GM18870 (cell line): Measurements from ENCODE around the gene E2F7.

Experiments used
- ATAC-seq: cut with Tn5 transposase; IDR thresholded peaks from one replicate; pipeline ENCODE4 v1.9.1; 2021; ENCODE audit warnings: moderate library complexity; ENCODE audit not compliant: unreplicated experiment

The E2F7 gene

GRCh38 chr12:77064896-77065360, 441 bp downstream of the E2F7 start:
- no peak for ATAC-seq

- peak; percentile 37 for ATAC-seq
Observed at GRCh38 chr12:77062846-77063461, 2.4 kb downstream of the E2F7 start.

GRCh38 chr12:77062396-77062795, 3.0 kb downstream of the E2F7 start:
- ATAC-seq: no peak

GRCh38 chr12:77060883-77061240, 4.5 kb downstream of the E2F7 start:
- peak; percentile 41 for ATAC-seq

GRCh38 chr12:77060136-77060882, 5.1 kb downstream of the E2F7 start:
- ATAC-seq: peak; percentile 78

- no peak for ATAC-seq
Observed at GRCh38 chr12:77058740-77059139, 6.6 kb downstream of the E2F7 start.

GRCh38 chr12:77054851-77055250, 10.5 kb downstream of the E2F7 start:
- ATAC-seq: no peak

- no peak for ATAC-seq
Observed at GRCh38 chr12:77053259-77053658, 12.1 kb downstream of the E2F7 start.

- peak; percentile 98 for ATAC-seq
Observed at GRCh38 chr12:77049767-77050353, 15.5 kb downstream of the E2F7 start.

GRCh38 chr12:77047341-77048109, 17.8 kb downstream of the E2F7 start:
- ATAC-seq: no peak

- ATAC-seq: no peak
Observed at GRCh38 chr12:77046468-77046867, 18.9 kb downstream of the E2F7 start.

GRCh38 chr12:77045183-77045582, 20.2 kb downstream of the E2F7 start:
- no peak for ATAC-seq

- no peak for ATAC-seq
Observed at GRCh38 chr12:77044721-77045120, 20.6 kb downstream of the E2F7 start.

- no peak for ATAC-seq
Observed at GRCh38 chr12:77042833-77043232, 22.5 kb downstream of the E2F7 start.

GRCh38 chr12:77040231-77040630, 25.1 kb downstream of the E2F7 start:
- ATAC-seq: no peak

- ATAC-seq: no peak
Observed at GRCh38 chr12:77035226-77035625, 30.1 kb downstream of the E2F7 start.

- no peak for ATAC-seq
Observed at GRCh38 chr12:77033658-77034536, 31.5 kb downstream of the E2F7 start.

- ATAC-seq: no peak
Observed at GRCh38 chr12:77032406-77032805, 33.0 kb downstream of the E2F7 start.

- ATAC-seq: no peak
Observed at GRCh38 chr12:77031745-77032144, 33.6 kb downstream of the E2F7 start.

- ATAC-seq: no peak
Observed at GRCh38 chr12:77025782-77026314, 39.5 kb downstream of the E2F7 start.
